ENCODE data around the gene GCNA. TPM values are rescaled to one million over a fixed set of nuclear protein-coding genes. Genes with fewer than 3 reads are reported as not detected.

The GCNA gene
- total RNA-seq, 1 experiment from 2014 or later: 0.98 TPM

DNA sequence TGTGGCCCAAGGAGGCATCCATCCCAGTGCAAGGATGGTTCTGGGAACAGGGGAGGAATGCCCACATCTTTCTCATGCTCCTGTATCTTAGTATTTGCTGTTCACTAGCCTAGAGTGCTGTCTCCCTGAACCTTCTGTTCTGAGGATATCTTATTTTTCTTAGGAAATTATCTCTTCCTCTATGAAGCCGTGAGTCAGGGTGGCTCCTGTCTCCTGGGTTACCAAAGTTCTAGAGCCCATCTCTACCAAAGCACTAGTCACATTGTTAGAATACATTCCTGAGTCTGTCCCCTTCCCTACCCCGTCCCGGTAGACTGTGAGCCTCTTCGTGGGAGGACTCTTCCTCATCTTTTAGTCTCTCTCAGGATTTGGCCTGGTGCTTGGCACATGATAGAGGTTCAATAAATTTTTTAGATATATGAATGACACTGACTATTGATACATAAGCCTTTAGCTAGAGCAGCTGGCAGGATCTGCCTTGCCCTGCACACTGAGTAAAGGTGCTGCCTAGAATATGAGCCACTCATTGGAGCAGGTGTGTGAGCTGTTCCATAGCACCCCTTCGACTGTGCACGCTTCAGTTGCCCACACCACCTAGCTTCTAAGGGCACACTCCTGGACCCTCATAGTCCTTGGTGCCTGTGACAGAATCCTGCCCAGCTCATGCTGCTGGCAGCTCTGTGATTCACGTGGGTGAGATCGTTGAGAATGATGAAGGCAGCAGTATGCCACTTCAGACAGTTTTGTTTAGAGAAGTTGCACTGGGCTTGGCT lies 26.7 kb downstream of the GCNA start:
- no peak for ATAC-seq
- intact Hi-C loops (cut with micrococcal nuclease): no loop called here

DNA sequence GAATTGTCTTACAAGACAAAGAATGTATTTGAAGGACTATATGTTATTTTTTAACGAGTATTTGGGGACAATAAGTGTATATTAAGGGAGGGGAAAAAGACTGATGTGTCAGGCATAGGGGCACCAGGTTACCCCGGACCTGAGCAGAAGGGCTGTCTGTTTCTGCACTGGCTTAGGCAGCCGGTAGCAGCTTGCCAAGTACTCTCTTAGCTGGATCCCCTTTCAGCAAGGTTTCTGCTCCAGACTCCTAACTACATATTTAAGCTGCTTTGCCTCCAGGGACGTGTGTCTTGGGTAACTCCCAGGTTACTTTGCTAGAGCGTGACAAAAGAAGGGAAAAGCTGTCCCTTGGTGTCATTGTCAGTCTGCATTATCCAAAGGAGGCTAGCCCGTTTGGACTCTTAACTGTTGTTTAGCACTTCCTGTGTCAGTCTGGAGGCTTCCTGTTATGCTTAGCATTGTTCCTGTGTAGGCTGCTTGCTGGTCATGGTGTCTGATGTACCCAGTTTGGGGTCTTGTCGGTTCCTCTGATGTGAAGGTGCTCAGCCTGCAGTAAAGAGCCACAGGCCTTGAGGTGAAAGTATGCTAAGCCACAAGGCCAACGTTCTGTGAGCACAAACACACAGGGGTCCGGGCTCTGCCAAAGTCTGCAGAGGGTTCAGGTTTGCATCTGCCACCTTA lies 28.4 kb downstream of the GCNA start:
- ChIA-PET CTCF (no interaction called here), POLR2A (no interaction called here), RAD21 (ENCODE audit: low non-redundant PET in 1 of 2, low total read pairs in 2 of 2, uncharacterized antibody in 2 of 2, unreplicated experiment in 2 of 2) (no interaction called here)
- H3K4me3 ChIP-seq (replicated peaks in 1 of 2; ENCODE audit: low read depth in 1 of 2, low read length in 2 of 2): no peak overlapping the region
- ATAC-seq (no peak), DNase-seq (ENCODE audit: low read depth, low spot score) (no peak)
- BruUV-seq (replicated peaks): no TSS peak
- H3K27me3 ChIP-seq (ENCODE audit: insufficient read depth, low read length): no peaks in the 10 kb centered on the region
- no peaks in the 10 kb centered on the region for H3K4me1 ChIP-seq (ENCODE audit: control insufficient read depth in 1 of 2, insufficient read depth in 2 of 2, low read length in 2 of 2)
- no peaks in the 10 kb centered on the region for H3K9me3 ChIP-seq (ENCODE audit: control insufficient read depth in 1 of 2, insufficient read depth in 1 of 2, low read depth in 1 of 2, low read length in 2 of 2)
- no peaks in the 10 kb centered on the region; a peak in 1 of 4 replicates for H3K36me3 ChIP-seq (ENCODE audit: control insufficient read depth in 1 of 2, insufficient read depth in 2 of 2, low read length in 2 of 2)
- no peak overlapping the region for H3K27ac ChIP-seq (ENCODE audit: low read depth, low read length)
- intact Hi-C loops (cut with micrococcal nuclease): no loop called here
- H3K79me2 ChIP-seq (ENCODE audit: insufficient read depth, low read length): no peaks in the 10 kb centered on the region
- H2AFZ ChIP-seq (ENCODE audit: low read depth, low read length, poor library complexity, severe bottlenecking): no peak overlapping the region
- H3K4me2 ChIP-seq (ENCODE audit: low read length): no peak overlapping the region
- H3K9ac ChIP-seq (ENCODE audit: low read length): no peak overlapping the region
- H4K20me1 ChIP-seq (ENCODE audit: insufficient read depth): no peaks in the 10 kb centered on the region
- H3K9me2 ChIP-seq (ENCODE audit: insufficient read depth): no peaks in the 10 kb centered on the region
- TF ChIP-seq YY1 (IDR thresholded peaks at IDR 0.05; ENCODE audit: extremely low read depth, insufficient replicate concordance, low read depth, low read length) (no peak), CTCF (IDR thresholded peaks at IDR 0.05 in 2 of 3, conservative IDR thresholded peaks at IDR 0.05 in 1 of 3; ENCODE audit: borderline replicate concordance in 1 of 3, insufficient read depth in 1 of 3, low read depth in 2 of 3, low read length in 2 of 3) (no peak), ZNF274 (IDR thresholded peaks at IDR 0.05; ENCODE audit: low read depth, low read length) (no peak), EZH2 (IDR thresholded peaks at IDR 0.05) (no peak), POLR2A (IDR thresholded peaks at IDR 0.05; ENCODE audit: borderline replicate concordance, extremely low read depth, insufficient read depth, insufficient read length) (no peak), TCF7L2 (IDR thresholded peaks at IDR 0.05; ENCODE audit: borderline replicate concordance, extremely low read depth, insufficient read depth, insufficient read length) (no peak), SRF (IDR thresholded peaks at IDR 0.05; ENCODE audit: low read depth) (no peak)
- TF ChIP-seq, protein P1, sequence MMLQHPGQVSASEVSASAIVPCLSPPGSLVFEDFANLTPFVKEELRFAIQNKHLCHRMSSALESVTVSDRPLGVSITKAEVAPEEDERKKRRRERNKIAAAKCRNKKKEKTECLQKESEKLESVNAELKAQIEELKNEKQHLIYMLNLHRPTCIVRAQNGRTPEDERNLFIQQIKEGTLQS (IDR thresholded peaks at IDR 0.05): no peak
- TF ChIP-seq, protein P2, sequence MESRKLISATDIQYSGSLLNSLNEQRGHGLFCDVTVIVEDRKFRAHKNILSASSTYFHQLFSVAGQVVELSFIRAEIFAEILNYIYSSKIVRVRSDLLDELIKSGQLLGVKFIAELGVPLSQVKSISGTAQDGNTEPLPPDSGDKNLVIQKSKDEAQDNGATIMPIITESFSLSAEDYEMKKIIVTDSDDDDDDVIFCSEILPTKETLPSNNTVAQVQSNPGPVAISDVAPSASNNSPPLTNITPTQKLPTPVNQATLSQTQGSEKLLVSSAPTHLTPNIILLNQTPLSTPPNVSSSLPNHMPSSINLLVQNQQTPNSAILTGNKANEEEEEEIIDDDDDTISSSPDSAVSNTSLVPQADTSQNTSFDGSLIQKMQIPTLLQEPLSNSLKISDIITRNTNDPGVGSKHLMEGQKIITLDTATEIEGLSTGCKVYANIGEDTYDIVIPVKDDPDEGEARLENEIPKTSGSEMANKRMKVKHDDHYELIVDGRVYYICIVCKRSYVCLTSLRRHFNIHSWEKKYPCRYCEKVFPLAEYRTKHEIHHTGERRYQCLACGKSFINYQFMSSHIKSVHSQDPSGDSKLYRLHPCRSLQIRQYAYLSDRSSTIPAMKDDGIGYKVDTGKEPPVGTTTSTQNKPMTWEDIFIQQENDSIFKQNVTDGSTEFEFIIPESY (IDR thresholded peaks at IDR 0.05; ENCODE audit: extremely low read depth, insufficient replicate concordance, low read length): no peak
- TF ChIP-seq, protein P3, sequence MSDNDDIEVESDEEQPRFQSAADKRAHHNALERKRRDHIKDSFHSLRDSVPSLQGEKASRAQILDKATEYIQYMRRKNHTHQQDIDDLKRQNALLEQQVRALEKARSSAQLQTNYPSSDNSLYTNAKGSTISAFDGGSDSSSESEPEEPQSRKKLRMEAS (IDR thresholded peaks at IDR 0.05): no peak

More for the DNA sequence above, 26.7 kb downstream of the GCNA start:
- Histone ChIP-seq H3K4me3 (replicated peaks in 1 of 2; ENCODE audit: low read depth in 1 of 2, low read length in 2 of 2) (no peak overlapping the region), H4K20me1 (ENCODE audit: insufficient read depth) (no peaks in the 10 kb centered on the region), H3K9me3 (ENCODE audit: control insufficient read depth in 1 of 2, insufficient read depth in 1 of 2, low read depth in 1 of 2, low read length in 2 of 2) (no peaks in the 10 kb centered on the region), H2AFZ (ENCODE audit: low read depth, low read length, poor library complexity, severe bottlenecking) (no peak overlapping the region), H3K4me2 (ENCODE audit: low read length) (no peak overlapping the region), H3K79me2 (ENCODE audit: insufficient read depth, low read length) (no peaks in the 10 kb centered on the region), H3K9ac (ENCODE audit: low read length) (no peak overlapping the region), H3K27ac (ENCODE audit: low read depth, low read length) (no peak overlapping the region), H3K9me2 (ENCODE audit: insufficient read depth) (no peaks in the 10 kb centered on the region), H3K27me3 (ENCODE audit: insufficient read depth, low read length) (no peaks in the 10 kb centered on the region), H3K4me1 (ENCODE audit: control insufficient read depth in 1 of 2, insufficient read depth in 2 of 2, low read length in 2 of 2) (no peaks in the 10 kb centered on the region), H3K36me3 (ENCODE audit: control insufficient read depth in 1 of 2, insufficient read depth in 2 of 2, low read length in 2 of 2) (no peaks in the 10 kb centered on the region; a peak in 1 of 4 replicates)
- RAD21 ChIA-PET (ENCODE audit: low non-redundant PET in 1 of 2, low total read pairs in 2 of 2, uncharacterized antibody in 2 of 2, unreplicated experiment in 2 of 2): no interaction called here
- TF ChIP-seq ELF1 (IDR thresholded peaks at IDR 0.05; ENCODE audit: borderline replicate concordance, low read depth) (no peak), SIN3A (IDR thresholded peaks at IDR 0.05; ENCODE audit: low read depth) (no peak), EZH2 (IDR thresholded peaks at IDR 0.05) (no peak), CEBPB (IDR thresholded peaks at IDR 0.05; ENCODE audit: low read depth) (no peak), YY1 (IDR thresholded peaks at IDR 0.05; ENCODE audit: extremely low read depth, insufficient replicate concordance, low read depth, low read length) (no peak)
- TF ChIP-seq, protein P1 (IDR thresholded peaks at IDR 0.05): no peak
- CTCF ChIA-PET: no interaction called here
- no TSS peak for BruUV-seq (replicated peaks)
- no peak for DNase-seq (ENCODE audit: low read depth, low spot score)
- POLR2A ChIA-PET: no interaction called here

Measured in HCT116 (cell line).